Transverse colon (tissue), 4 donors: ENCODE results near the gene SLAMF8. TPM values are rescaled to one million over a fixed set of nuclear protein-coding genes. Genes with fewer than 3 reads are reported as not detected.
A peak's percentile ranks its signal among the peaks of the same experiment; 100 is the strongest.

Experiments
- DNase-seq: peaks from one replicate; pipeline ENCODE4 v3.0.0-alpha.2; 2019
- H3K27ac ChIP-seq, 4 donors: fragments of 200-600 bp; sonication (generic); 2 replicates each; pipeline ENCODE4 v1.5.1; 2016 to 2018; ENCODE audit warnings: inconsistent platforms in 4 of 4
- H3K27me3 ChIP-seq: fragments of 200-600 bp; sonication (generic); 2 replicates; pipeline ENCODE4 v1.5.1; 2017; ENCODE audit warnings: inconsistent platforms
- H3K36me3 ChIP-seq, 4 donors: fragments of 200-600 bp; sonication (generic); 2 replicates each; pipeline ENCODE4 v1.5.1; 2017 to 2019; ENCODE audit warnings: inconsistent platforms in 4 of 4
- H3K4me1 ChIP-seq, 4 donors: fragments of 200-600 bp; sonication (generic); 2 replicates each; pipeline ENCODE4 v1.5.1; 2017 to 2020; ENCODE audit warnings: inconsistent platforms in 4 of 4
- H3K4me3 ChIP-seq, 4 donors: fragments of 200-600 bp; sonication (generic); 1 replicate in 1 of 4; 2 replicates in 3 of 4; pipeline versions ENCODE4 v1.5.1 to v1.6.1; 2017 to 2019; ENCODE audit warnings: inconsistent platforms in 4 of 4
- H3K9me3 ChIP-seq, 2 donors: fragments of 200-600 bp; sonication (generic); 2 replicates each; pipeline ENCODE4 v1.5.1; 2017 to 2019; ENCODE audit warnings: inconsistent platforms in 2 of 2
- EP300 ChIP-seq: sonication (generic); formaldehyde crosslinking; IDR thresholded peaks from one replicate; pipeline ENCODE4 v1.6.1; 2017; ENCODE audit warnings: antibody characterized with exemption, low read depth
- POLR2A ChIP-seq: fragments of 450-650 bp; IDR thresholded peaks from one replicate; pipeline ENCODE4 v1.6.1; 2016; ENCODE audit warnings: antibody characterized with exemption, mild to moderate bottlenecking, moderate library complexity
- POLR2AphosphoS5 ChIP-seq, 3 donors: sonication (generic); formaldehyde crosslinking; IDR thresholded peaks; one replicate each; pipeline ENCODE4 v1.6.1; 2016; ENCODE audit warnings: antibody characterized with exemption in 3 of 3
- WGBS, 2 donors: methylation state at CpG; one replicate each; pipeline ENCODE4 v1.1.5; 2018; ENCODE audit warnings: low coverage in 1 of 2; 5-methylcytosine and 5-hydroxymethylcytosine counted together
- in situ Hi-C, 4 donors: fragments of 200-750 bp; cut with MboI; loops; one replicate each; pipeline versions ENCODE4 v1.15.0 to v1.15.1; 2017; ENCODE audit warnings: low sequenced_read_pairs in 3 of 4, low pct_ligation_motif_present in 1 of 4, low pct_unique_long_range_greater_than_20kb in 1 of 4
- intact Hi-C: fragments of 100-400 bp; cut with DNase I; formaldehyde crosslinking; loops from one replicate; pipeline ENCODE4 v1.15.1; 2023; ENCODE audit warnings: low total_unique reads
- total RNA-seq, 4 donors: library from RNA; depleted of rRNA; stranded (reverse); fragments of >200 nt; gene quantifications; one replicate each; pipeline ENCODE4 v1.1.0, GENCODE V29; 2016
- TF ChIP-seq, protein P1 (sequence below), 5 experiments: fragments of 200-600 bp in 3 of 5; fragments of 450-650 bp in 2 of 5; sonication (generic) in 3 of 5; IDR thresholded peaks; 1 replicate in 2 of 5; 2 replicates in 3 of 5; pipeline ENCODE4 v1.5.1; 2016 to 2017; ENCODE audit warnings: antibody characterized with exemption in 5 of 5, inconsistent platforms in 3 of 5, mild to moderate bottlenecking in 2 of 5, moderate library complexity in 1 of 5

Gene SLAMF8
- total RNA-seq, 4 donors from 2014 or later: 0.37 to 7.1 (median 2.3) TPM

DNA sequence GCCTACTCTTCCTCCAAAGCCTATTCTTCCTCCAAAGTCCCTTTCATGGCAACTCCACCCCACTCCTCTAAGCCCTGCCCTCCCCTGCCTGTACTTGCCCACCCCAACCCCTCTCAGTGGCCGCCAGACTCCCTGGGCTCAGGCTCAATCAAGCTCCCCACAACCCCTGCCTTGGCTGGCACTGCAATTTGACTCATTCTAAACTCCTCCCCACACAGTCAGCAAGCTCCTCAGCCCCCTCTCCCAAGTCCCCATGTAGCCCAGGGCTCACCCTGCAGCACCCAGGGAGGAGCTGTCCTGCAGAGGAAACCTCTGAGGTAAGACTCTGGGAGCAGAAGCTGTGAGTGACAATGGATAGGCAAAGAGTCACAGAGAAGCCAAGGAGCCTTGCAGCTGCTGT, 39.4 kb downstream of the SLAMF8 start:
- H3K36me3 ChIP-seq: no peaks in the 10 kb centered on the region
- H3K27me3 ChIP-seq: no peaks in the 10 kb centered on the region
- no peak overlapping the region for H3K27ac ChIP-seq
- no peak overlapping the region for H3K4me3 ChIP-seq
- in situ Hi-C loops (no loop called here), intact Hi-C loops (no loop called here)
- 91% methylated on average over 1 of the region's 1 CpG; no CpG with 5 or more reads in 1 of the 2 donors for WGBS, 2 donors
- no peak for DNase-seq
- H3K9me3 ChIP-seq: no peaks in the 10 kb centered on the region
- no peak for TF ChIP-seq POLR2AphosphoS5 (IDR thresholded peaks at IDR 0.05)
- no peak for TF ChIP-seq POLR2A
- TF ChIP-seq, protein P1, sequence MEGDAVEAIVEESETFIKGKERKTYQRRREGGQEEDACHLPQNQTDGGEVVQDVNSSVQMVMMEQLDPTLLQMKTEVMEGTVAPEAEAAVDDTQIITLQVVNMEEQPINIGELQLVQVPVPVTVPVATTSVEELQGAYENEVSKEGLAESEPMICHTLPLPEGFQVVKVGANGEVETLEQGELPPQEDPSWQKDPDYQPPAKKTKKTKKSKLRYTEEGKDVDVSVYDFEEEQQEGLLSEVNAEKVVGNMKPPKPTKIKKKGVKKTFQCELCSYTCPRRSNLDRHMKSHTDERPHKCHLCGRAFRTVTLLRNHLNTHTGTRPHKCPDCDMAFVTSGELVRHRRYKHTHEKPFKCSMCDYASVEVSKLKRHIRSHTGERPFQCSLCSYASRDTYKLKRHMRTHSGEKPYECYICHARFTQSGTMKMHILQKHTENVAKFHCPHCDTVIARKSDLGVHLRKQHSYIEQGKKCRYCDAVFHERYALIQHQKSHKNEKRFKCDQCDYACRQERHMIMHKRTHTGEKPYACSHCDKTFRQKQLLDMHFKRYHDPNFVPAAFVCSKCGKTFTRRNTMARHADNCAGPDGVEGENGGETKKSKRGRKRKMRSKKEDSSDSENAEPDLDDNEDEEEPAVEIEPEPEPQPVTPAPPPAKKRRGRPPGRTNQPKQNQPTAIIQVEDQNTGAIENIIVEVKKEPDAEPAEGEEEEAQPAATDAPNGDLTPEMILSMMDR (IDR thresholded peaks at IDR 0.05): no peak
- TF ChIP-seq EP300: no peak
- peaks cover 9 to 25% (median 17%) of the 10 kb centered on the region in 4 donors for H3K4me1 ChIP-seq

DNA sequence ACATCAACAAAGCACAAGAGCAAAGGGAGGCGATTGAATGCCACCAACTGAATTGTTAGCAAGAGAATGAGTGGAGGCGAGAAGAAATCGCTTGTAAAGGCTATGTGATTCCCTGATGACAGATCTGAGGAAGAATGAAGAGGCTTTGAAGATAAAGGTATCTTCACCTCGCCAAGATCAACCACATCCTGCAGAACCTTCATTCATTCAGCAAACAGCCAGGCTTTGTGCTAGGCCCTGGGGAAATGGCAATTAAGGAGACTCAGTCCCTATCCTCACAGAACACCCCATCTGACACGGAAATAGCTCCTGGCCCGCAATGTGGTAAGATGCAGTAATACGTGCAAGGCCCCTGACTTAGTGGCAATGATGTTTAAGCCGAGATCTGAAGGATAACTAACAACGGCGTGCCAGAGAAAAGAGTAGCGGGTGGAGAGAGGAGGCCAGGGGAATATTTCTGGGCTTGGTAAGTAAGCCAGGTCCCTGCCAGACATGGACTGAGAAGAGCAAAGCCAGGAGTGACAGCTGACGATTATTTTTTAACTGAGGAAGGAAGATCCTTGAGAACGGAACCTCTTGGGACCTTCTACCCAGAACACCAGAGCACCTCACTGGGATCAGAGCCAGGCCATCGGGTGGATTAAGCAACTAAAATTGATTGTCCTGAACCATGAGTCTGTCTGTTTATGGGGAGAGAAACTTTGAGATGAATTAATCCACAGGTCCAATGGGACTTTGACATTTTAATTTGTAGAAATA, 40.4 kb downstream of the SLAMF8 start:
- Histone ChIP-seq H3K27ac (peak overlapping the region; percentile 71 to 83 (median 76)), H3K27me3 (peaks cover 8% of the 10 kb centered on the region), H3K4me1 (peaks cover 9 to 25% (median 17%) of the 10 kb centered on the region in 4 donors), H3K36me3 (no peaks in the 10 kb centered on the region), H3K4me3 (no peak overlapping the region), H3K9me3 (no peaks in the 10 kb centered on the region)
- TF ChIP-seq POLR2A: no peak
- no peak for TF ChIP-seq POLR2AphosphoS5 (IDR thresholded peaks at IDR 0.05)
- TF ChIP-seq, protein P1 (IDR thresholded peaks at IDR 0.05): no peak
- TF ChIP-seq EP300: no peak
- peak; percentile 23 for DNase-seq
- WGBS, 2 donors: 65 to 91% methylated on average over 4 to 14 of the region's 14 CpGs
- intact Hi-C loops (no loop called here), in situ Hi-C loops (no loop called here)

DNA sequence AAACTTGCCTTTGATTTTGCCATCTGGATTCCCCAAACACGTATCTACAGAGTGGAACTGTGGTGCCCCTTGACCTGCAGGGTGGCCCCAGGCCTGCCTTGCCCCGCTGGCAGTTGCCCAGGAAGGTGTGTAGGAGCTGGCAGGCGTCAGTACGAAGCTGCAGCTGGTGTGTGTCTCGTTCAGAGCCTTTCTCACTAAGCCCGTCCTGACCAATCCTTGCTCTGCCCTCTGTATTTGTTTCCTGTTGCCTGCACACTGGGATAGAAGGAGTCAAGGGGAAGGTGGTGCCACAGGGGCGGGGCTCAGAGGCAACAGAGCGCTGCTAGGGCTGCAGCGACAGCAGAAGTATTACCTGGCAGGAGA, 41.0 kb downstream of the SLAMF8 start:
- 18% methylated on average over 9 of the region's 9 CpGs; no CpG with 5 or more reads in 1 of the 2 donors for WGBS, 2 donors
- Histone ChIP-seq H3K9me3 (no peaks in the 10 kb centered on the region), H3K36me3 (no peaks in the 10 kb centered on the region), H3K27ac (peak overlapping the region; percentile 71 to 83 (median 76)), H3K27me3 (peaks cover 8% of the 10 kb centered on the region), H3K4me3 (no peak overlapping the region), H3K4me1 (peaks cover 9 to 25% (median 17%) of the 10 kb centered on the region in 4 donors)
- TF ChIP-seq POLR2A (no peak), EP300 (no peak), POLR2AphosphoS5 (IDR thresholded peaks at IDR 0.05) (peak in 2 of 3 donors; percentile 58 to 63)
- peak; percentile 87 for DNase-seq
- intact Hi-C loops (no loop called here), in situ Hi-C loops (no loop called here)

DNA sequence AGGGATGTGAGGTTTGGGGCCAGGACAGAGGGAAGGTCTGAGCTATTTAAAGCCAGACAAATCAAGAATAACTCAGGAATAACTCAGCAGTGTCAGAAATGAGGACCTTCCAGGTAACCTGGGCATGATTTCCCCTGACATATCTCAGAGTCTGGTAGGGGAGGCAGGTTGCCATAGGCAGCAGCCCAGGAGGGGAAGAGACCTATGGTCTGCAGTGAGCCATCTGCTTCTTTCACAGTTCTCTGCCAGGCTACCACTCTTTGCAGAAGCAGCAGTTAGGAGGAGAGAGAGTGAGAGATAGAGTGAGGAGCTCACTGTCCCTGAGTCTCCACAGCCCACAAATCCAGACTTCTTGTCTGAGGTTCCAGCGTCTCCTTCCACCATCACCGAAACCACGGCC, 42.1 kb downstream of the SLAMF8 start:
- peaks cover 9 to 25% (median 17%) of the 10 kb centered on the region in 4 donors for H3K4me1 ChIP-seq
- TF ChIP-seq POLR2AphosphoS5 (IDR thresholded peaks at IDR 0.05) (no peak), EP300 (no peak)
- WGBS, 2 donors: 58% methylated on average over 3 of the region's 3 CpGs; no CpG with 5 or more reads in 1 of the 2 donors
- H3K9me3 ChIP-seq: no peaks in the 10 kb centered on the region
- H3K36me3 ChIP-seq: no peaks in the 10 kb centered on the region
- intact Hi-C loops: no loop called here
- H3K27me3 ChIP-seq: peaks cover 8% of the 10 kb centered on the region
- no peak for DNase-seq
- no peak overlapping the region for H3K4me3 ChIP-seq
- peak overlapping the region; percentile 71 to 83 (median 76) for H3K27ac ChIP-seq
- in situ Hi-C loops: no loop called here

DNA sequence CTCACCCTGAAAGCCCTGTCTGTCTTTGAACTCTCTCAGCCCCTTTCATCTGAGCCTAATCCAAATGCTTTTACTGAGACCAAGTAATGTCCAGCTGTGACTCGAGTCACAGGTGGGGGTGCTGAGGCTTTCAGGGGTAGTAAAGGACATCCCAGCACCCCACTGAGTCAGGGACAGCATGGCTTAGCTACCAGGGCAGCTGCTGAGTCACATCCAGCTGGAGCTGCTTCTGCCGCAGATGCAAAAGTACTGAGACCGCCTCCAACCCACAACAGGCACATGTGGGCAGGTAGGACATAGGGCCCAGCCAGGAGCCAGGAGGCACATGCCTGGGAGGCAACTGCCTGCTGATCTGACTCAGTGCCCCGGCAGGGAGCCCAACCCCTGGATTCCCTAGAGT, 42.5 kb downstream of the SLAMF8 start:
- WGBS, 2 donors: 58% methylated on average over 4 of the region's 4 CpGs; no CpG with 5 or more reads in 1 of the 2 donors
- no peak overlapping the region for H3K4me3 ChIP-seq
- peaks cover 9 to 25% (median 17%) of the 10 kb centered on the region in 4 donors for H3K4me1 ChIP-seq
- intact Hi-C loops: no loop called here
- in situ Hi-C loops: no loop called here
- no peaks in the 10 kb centered on the region for H3K36me3 ChIP-seq
- peak; percentile 45 for DNase-seq
- H3K9me3 ChIP-seq: no peaks in the 10 kb centered on the region
- TF ChIP-seq, protein P1 (IDR thresholded peaks at IDR 0.05): no peak
- TF ChIP-seq POLR2AphosphoS5 (IDR thresholded peaks at IDR 0.05): no peak
- TF ChIP-seq POLR2A: no peak
- no peak for TF ChIP-seq EP300
- peaks cover 8% of the 10 kb centered on the region for H3K27me3 ChIP-seq
- H3K27ac ChIP-seq: peak overlapping the region in 1 of 4 donors; percentile 79
